GM19043 (cell line): ENCODE data around the gene SNX13.

Source experiments
- ATAC-seq: cut with Tn5 transposase; IDR thresholded peaks from one replicate; pipeline ENCODE4 v1.9.1; 2021; ENCODE audit warnings: low read depth; ENCODE audit not compliant: unreplicated experiment

Gene SNX13

DNA sequence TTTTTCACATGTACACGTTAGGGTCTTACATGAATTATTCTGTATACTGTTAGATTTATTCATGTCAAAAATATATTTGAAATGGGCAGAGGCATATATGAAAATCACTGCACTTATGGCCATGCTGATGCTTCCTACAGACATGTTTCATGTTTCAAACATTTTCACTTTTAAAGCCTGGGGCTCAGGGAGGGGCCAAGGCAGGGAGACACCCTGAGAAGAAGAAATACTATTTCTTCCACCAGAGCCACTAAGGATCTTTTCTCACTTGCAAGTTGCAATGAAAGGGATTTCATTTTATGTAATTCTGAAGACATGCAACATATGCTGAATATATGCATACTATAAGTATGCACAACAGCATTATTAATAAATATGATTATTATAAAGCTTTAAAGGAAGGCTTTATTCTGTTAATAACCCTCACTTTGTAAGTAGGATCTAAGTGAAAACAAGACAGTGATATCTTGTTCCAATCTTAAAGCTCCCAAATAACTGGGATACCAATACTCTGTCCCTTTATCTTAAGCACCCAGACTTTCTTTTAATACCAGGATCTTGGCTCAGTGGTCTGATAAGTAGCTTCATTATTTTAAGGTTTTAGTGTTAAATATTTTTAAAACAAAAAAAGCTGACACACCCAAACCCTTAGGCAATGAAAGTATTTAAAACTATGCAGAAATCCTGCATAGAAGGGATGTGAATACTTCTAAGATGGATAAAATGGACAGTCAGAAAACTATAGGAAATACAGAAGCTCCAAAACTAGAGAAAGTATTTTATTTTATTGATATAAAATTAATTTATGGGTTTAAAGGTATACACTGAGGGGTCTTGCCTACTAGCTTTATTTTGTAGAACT, 148.0 kb downstream of the SNX13 start:
- no peak for ATAC-seq

DNA sequence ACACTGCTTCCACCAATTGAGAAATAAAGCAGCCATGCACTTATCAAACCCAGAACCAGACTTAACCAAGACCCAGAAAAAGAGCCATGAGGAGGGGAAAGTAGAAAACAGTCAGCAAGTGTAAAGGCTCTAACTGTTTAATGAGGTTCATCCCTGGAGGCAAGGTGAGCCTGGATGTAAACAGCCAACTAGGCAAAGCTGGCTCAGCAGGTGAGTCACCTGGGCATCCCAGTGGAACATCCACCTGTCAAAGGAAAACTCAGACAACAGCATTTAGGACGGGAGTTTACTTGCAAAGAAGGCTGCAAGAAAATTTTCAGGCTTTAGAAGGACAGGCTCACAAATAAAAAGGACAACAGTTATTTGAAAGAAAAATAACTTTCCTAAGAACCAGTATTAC, 153.0 kb downstream of the SNX13 start:
- ATAC-seq: no peak

DNA sequence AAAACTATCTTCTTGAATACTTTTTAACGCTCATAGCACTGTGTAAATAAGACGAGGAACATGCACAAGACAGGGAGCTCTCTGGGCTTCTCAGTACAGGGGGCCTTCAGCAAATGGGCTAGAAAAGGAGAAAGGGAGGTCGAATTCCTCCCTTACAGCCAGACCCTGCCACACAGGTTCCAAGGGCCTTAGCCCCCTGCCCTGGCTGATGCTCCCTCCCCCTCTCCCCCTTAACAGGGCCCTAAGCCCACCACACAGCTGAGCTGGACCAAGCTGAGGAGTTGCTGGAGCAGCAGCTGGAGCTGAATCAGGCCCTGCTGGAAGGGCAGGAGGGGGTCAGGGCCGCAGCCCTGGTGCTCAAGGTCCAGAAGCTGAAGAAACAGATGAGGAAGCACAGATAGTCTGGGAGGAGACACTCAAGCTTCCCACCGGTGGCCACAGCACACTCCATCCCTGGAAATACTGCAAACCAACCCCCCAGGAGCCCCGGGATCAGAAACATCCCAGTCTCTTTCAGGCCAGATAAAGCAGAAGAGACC, 153.9 kb downstream of the SNX13 start:
- no peak for ATAC-seq

DNA sequence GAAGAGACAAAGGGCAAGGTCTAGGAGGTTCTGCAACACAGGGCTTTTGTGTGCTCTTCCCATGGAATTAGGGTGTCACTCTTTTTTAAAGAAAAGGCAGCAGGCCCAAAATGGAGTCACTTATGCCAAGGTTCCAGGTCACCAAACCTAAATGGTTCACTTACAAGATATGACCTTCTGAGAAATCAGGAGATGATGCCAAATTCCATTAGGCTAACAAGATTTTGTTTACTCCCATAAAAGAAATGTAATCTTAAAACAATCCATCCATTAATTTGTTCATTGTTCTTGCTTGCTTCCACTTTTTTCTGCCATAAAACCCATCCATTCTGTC, 158.1 kb downstream of the SNX13 start:
- ATAC-seq: no peak

DNA sequence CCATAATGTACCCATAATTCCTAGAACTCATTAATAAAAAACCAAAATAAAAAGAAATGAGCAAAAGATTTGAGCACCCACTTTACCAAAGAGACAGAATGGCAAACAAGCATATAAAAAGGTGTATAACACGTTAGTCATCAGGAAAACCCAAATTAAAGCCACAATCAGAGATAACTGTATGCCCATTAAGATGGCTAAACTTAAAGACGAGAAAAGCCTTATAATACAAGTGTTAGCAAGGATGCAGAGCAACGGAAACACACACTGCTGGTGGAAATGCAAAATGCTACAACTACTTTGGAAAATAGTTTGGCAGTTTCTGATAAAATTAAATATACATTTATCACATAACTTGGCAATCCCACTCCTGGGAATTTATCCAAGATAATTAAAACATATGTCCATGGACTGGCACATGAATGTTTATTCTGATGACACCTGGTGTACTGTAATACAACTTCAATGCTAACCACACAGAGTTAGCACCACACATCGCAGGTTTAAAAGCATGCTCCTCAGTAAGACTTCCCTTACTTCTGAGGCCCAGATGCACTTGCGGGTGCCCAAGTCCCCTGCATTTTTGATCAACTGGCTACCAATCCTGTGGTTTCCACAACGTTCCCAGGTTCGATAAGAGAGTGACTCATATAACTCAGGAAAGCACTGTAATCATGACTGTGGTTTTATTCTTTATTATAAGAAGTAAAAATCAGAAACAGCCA, 158.6 kb downstream of the SNX13 start:
- ATAC-seq: no peak

DNA sequence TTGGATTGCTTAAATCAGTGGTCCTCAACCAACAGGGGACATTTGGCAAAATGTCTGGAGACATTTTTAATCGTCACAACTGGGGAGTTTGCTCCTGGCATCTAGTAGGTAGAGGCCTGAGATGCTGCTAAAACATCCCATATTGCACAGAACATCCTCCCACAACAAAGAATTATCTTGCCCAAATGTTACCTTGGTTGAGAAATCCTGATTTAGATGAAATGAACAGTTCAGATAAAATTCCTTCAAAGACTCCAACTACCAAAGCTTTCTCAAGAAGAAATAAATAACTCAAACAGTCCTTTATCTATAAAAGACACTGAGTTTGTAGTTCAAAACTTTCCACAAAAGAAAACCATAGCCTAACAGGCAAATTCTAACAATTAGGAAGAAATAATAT, 160.9 kb downstream of the SNX13 start:
- no peak for ATAC-seq

DNA sequence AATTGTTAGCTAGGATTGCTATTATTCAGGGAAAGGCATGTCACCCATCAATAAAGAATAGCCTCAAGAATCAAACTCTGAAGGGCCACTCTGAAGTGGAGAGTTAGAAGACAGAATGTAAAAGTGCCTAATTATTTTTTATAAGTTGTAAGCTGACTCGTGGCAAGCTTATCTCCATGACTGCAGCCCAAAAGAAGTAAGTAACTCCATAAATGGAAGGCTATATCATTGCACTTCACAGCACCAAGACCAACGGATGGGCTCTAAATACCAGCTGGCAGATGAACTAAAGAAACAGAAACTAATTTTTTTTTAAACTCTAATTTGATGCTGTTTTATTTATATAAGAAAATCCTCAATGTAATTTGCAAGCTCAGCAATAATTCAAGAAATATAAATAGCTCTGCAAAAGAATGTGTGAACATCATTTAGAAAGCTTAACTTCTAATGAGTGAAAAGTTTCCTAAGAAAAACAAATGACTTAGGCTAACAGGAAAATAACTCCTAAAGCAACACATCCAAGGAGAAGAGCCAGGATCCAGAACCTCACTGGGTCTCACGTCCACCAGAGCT, 165.5 kb downstream of the SNX13 start:
- ATAC-seq: no peak

DNA sequence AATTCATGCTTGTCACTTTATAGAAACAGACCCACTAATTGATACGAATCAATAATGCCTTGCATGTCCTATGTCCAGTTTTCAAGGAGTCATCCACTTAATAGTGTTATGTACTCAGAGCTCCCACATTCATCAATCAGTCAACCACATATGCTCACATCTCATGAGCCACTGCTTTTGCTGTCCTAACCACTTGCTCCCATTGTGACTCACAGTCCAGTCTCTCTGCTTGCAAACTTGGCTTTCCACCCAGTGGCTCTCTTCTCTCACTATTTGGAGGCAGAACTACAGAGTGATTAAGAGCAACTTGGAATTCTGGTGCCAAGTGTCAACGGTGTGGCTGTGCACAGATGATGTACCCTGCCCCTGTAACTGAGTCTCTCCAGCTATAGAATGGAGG, 166.0 kb downstream of the SNX13 start:
- ATAC-seq: no peak

DNA sequence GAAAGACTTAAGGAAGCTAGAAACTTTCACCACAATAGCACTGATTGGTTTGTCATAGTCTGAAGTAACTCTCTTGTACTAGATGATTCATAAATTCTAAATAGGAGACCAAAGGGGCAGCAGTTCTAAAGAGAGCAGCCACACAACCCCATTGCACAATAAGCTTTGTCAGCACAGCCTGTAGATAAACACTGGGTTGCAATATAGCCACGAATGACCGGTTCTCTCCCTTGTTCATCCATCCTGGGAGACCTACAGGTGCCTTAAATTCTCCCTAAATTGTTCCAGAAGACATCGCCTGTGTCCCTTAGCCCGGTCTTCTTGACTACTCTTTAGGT, 167.0 kb downstream of the SNX13 start:
- no peak for ATAC-seq

DNA sequence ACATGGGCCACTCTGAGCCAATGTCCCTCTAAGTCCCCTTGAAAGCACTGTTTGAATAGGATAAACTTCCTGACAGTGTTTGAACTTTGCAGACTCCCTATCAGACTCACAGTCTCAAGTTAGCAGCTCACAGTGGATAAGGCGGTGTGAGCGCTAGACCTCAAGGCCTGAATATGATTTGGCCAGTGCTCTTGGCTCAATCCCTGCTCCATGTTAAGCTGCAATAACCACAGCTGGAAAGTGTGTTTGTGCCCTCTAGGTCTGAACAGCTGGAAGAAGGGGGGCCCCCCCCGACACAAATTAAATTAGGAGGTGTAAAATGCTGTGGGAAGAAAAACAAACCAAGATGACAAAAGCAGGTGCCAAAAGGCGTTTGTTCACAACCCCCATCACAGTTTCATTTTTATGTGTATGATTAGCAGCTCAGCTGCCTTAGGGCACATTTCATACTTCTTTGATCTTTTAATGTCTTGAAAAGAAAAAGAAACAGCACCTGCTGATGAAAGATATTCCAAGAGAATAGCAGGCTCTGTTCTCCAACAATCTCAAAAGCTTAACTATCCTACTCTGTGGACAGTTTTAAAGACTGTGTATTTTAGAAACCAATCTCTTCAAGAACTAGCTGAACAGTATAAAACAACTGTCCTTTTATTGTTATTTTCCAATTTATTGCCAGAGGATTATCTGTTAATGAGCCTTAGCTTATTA, 167.6 kb downstream of the SNX13 start:
- no peak for ATAC-seq

DNA sequence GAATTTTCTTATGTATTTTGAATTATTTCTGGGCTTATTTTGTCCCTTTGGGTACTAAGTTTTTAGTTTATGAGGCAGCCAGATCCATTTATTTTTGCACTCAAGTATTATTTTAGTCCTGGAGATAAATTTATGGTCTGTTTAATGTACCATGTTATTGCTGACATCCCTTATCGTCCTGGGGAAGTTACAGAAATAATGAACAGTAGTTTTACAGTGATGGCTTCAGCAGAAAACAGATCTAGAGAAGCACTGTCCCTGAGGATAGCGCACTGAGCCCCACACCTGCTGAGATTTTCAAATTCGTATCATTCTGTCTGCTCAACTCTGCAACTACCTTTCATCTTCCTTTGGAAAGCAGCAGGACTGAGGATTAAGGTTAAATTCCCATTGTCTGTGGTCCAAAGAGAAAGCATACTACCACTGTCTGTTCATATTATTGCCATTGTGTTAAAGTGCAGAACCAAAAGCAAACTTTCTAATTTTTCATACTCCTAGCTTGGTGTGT, 168.3 kb downstream of the SNX13 start:
- ATAC-seq: no peak

DNA sequence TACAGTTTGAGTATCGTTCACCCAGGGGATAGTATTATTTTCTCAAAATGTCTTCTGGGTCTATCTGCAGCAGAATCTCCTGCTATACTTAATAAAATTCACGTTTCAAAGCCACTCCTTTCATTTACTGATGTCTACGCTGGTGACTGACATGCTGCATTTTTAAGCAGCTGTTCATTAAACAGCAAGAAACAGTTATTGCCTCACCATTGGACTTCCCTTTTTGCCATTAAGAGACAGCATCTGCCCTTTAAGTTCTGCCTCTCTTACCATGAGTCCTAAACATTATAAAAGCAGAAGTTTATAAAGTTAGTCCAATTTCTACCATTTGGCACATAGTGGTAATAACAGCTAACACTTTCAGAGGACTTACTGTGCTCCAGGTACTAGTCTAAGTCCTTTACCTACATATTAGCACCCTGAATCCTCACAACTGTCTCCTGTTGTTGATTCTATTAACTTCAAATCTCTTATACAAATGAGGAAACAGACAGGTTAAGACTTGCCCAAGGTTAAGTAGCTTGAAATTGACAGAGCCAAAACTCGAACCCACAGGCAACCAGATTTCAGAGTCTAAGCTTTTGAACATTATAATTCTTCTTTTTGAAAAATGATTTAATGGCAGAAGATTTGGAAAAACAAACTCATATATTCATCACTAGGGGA, 169.5 kb downstream of the SNX13 start:
- no peak for ATAC-seq

DNA sequence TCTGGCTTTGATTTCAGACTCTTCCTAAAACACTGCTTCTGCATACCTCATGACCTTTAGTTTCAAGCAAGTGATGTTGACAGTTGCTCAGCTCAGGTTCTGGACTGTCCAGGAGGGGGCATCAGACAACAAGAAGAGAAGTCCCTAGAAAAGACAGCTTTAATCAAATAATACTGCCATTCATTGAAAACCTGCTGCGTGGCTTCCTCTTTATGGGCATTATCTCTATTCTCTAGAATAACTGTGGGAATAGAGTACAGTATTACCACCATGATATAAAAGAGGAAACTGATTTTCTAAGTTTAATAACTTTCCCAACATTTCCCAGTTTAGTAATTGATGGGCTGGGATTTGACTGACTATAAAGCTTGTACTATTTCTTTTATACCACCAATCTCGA, 170.4 kb downstream of the SNX13 start:
- ATAC-seq: peak; percentile 68

DNA sequence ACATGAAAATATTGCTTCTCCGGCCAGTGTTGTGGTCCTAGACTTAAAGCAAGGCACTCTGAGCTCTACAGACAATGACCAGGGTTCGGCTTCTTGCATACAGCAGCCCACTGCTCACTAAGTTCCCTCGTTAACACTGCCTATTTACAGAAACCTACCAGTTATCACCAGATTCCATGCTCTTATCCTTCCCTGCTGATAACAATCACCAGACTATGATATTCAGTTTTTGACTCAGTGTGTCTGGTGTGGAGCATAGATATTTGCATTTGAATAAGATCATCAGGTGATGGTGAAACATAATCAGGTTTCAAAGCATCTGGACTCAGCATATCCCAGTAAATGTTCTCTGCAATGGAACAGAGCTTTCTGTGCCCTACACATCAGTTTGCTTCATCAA, 182.3 kb downstream of the SNX13 start:
- no peak for ATAC-seq

DNA sequence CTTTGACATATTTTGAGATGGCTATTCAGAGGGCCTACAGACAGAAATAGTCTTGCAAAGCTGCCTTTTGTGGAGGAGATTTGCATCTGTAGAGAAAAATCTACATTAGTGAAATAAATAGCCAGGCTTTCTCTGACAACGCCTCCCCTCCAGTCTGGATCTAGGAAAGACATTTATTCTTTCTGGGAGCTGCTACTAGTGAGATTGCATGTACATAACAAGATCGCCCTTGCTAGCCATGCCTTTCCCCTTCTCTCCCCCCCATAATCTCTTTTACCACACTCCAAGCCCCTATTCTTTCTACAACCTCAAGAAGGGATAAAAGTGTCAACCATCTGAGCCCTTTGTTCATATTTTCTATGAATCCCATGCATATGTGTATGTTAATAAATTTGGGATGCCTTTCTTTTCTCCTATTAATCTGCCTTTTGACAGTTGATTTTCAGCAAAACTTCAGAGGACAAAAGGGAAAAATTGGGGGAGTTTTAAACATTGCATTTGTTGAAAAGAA, 194.2 kb downstream of the SNX13 start:
- no peak for ATAC-seq

DNA sequence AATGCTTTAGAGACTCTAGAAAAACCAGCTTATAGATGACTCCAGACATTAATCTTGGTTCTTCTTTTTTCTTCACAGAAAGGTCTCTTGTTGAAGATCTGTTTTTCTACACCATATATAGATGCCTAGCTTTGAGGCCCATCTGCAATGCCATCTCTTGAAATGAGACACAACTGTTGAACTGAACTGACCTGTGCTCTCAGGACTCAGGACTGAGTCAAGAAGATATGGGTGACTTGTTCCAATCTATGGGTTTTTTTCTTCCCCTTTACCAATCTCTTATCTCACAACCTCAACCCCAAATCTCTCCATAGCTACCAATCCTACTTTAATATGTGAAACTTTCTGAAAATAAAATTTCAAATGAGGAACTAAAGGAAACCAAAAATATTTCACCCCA, 194.7 kb downstream of the SNX13 start:
- ATAC-seq: no peak

DNA sequence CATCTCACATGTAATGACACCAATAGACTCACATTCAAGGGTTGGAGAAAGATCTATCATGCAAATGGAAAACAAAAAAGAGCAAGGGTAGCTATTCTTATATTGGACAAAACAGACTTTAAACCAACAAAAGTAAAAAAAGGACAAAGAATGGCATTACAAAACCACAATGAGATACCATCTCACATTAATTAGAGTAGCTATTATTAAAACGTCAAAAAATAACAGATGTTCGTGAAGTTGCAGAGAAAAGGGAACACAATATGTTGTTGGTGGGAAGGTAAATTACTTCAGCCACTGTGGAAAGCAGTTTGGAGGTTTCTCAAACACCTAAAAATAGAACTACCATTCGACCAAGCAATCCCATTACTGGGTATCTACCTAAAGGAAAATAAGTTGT, 197.0 kb downstream of the SNX13 start:
- ATAC-seq: no peak

DNA sequence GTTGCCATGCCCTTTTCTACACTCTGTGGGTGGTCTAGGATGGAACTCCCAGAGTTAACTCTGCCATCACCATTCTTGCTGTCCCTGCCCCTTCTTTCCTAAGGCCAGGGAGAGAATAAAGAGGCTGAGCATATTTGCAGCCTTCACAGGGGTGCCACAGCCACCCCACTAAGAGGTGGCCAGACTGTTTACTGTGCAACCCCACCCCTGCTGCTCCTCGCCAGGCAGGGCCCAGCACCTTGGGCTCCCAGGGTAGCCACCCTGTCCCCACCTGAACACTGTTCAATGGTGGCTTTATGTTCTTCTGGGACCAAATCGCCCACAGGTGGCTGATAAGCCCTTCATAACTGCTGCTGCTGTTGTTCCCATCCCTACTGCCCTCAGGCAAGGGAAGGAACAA, 198.9 kb downstream of the SNX13 start:
- ATAC-seq: no peak
